HCT116 (cell line): Measurements from ENCODE around the gene KIRREL2. TPM values are rescaled to one million over a fixed set of nuclear protein-coding genes. Genes with fewer than 3 reads are reported as not detected.

Source experiments
- ATAC-seq: fragments of 200-7000 bp; cut with Tn5 transposase; 2 replicates; pipeline ENCODE4 v1.9.1; 2020; ENCODE audit warnings: mild to moderate bottlenecking, moderate library complexity
- BruUV-seq: library from RNA; stranded (reverse); fragments of 400-500 nt; replicated peaks from 2 replicates; lab custom pipeline; 2021; lab: Mats Ljungman, UMichigan
- CTCF ChIA-PET: fragments of 300-600 bp; sonication (Branson Sonifier 250); formaldehyde crosslinking; loops from one replicate; lab custom pipeline; 2021; ENCODE audit warnings: antibody characterized with exemption; lab: Charles Lee
- POLR2A ChIA-PET: fragments of 300-600, 350-600 bp; sonication (Branson Sonifier 250); formaldehyde crosslinking; loops from one replicate; lab custom pipeline; 2021; ENCODE audit warnings: antibody characterized with exemption; lab: Charles Lee
- RAD21 ChIA-PET, 2 experiments: fragments of 300-600 bp; sonication (Branson Sonifier 250); formaldehyde crosslinking; loops; one replicate each; lab custom pipeline; 2023; ENCODE audit warnings: low total read pairs in 2 of 2; ENCODE audit not compliant: uncharacterized antibody in 2 of 2, unreplicated experiment in 2 of 2, low non-redundant PET in 1 of 2; lab: Charles Lee
- DNase-seq: peaks from one replicate; pipeline ENCODE4 v3.0.0-alpha.2; 2010; ENCODE audit warnings: low read depth, low spot score
- H2AFZ ChIP-seq: fragments of 200-600 bp; shearing (Covaris generic), sonication (generic); 2 replicates; pipeline ENCODE4 v1.6.1; 2017; ENCODE audit warnings: low read depth, mixed run types, mixed read lengths, antibody characterized with exemption, low read length; ENCODE audit not compliant: poor library complexity, severe bottlenecking
- H3K27ac ChIP-seq: 2 replicates; pipeline ENCODE4 v1.5.1; 2012; ENCODE audit warnings: low read depth, low read length
- H3K27me3 ChIP-seq: fragments of 200-600 bp; sonication (generic); 2 replicates; pipeline ENCODE4 v1.6.1; 2016; ENCODE audit warnings: mixed run types, low read length, mixed read lengths; ENCODE audit not compliant: insufficient read depth
- H3K36me3 ChIP-seq, 2 experiments: fragments of 200-500 bp in 1 of 2; fragments of 200-600 bp in 1 of 2; sonication (Bioruptor generic) in 1 of 2; sonication (generic) in 1 of 2; 2 replicates each; pipeline versions ENCODE4 v1.5.1 to v1.6.1; 2014 to 2016; ENCODE audit warnings: low read length in 2 of 2, inconsistent platforms in 1 of 2, mixed read lengths in 1 of 2, mixed run types in 1 of 2; ENCODE audit not compliant: insufficient read depth in 2 of 2, control insufficient read depth in 1 of 2
- H3K4me1 ChIP-seq, 2 experiments: fragments of 200-600 bp in 1 of 2; sonication (generic) in 1 of 2; 2 replicates each; pipeline versions ENCODE4 v1.5.1 to v1.6.1; 2012 to 2017; ENCODE audit warnings: low read length in 2 of 2, inconsistent platforms in 1 of 2, mild to moderate bottlenecking in 1 of 2, mixed read lengths in 1 of 2, mixed run types in 1 of 2, moderate library complexity in 1 of 2; ENCODE audit not compliant: insufficient read depth in 2 of 2, control insufficient read depth in 1 of 2
- H3K4me2 ChIP-seq: fragments of 200-600 bp; sonication (generic); 2 replicates; pipeline ENCODE4 v1.6.1; 2017; ENCODE audit warnings: mixed run types, low read length, mixed read lengths
- H3K4me3 ChIP-seq, 2 experiments: fragments of 200-600 bp in 1 of 2; sonication (generic) in 1 of 2; replicated peaks in 1 of 2; 2 replicates each; pipeline ENCODE4 v1.5.1; 2011 to 2016; ENCODE audit warnings: low read length in 2 of 2, control low read depth in 1 of 2, low read depth in 1 of 2, mild to moderate bottlenecking in 1 of 2, mixed read lengths in 1 of 2, mixed run types in 1 of 2
- H3K79me2 ChIP-seq: fragments of 200-600 bp; sonication (generic); 2 replicates; pipeline ENCODE4 v1.6.1; 2017; ENCODE audit warnings: mild to moderate bottlenecking, mixed run types, low read length, moderate library complexity, mixed read lengths; ENCODE audit not compliant: insufficient read depth
- H3K9ac ChIP-seq: fragments of 200-600 bp; sonication (generic); 2 replicates; pipeline ENCODE4 v1.6.1; 2016; ENCODE audit warnings: low read length, mixed read lengths
- H3K9me2 ChIP-seq: fragments of 200-600 bp; sonication (generic), shearing (Covaris generic); 2 replicates; pipeline ENCODE4 v1.6.1; 2017; ENCODE audit warnings: mixed run types, mild to moderate bottlenecking, moderate library complexity; ENCODE audit not compliant: insufficient read depth
- H3K9me3 ChIP-seq, 2 experiments: fragments of 200-500 bp in 1 of 2; fragments of 200-600 bp in 1 of 2; sonication (Bioruptor generic) in 1 of 2; sonication (generic) in 1 of 2; 2 replicates each; pipeline ENCODE4 v1.6.1; 2014 to 2017; ENCODE audit warnings: low read length in 2 of 2, mixed read lengths in 2 of 2, inconsistent platforms in 1 of 2, low read depth in 1 of 2, mild to moderate bottlenecking in 1 of 2, mixed run types in 1 of 2, moderate library complexity in 1 of 2; ENCODE audit not compliant: control insufficient read depth in 1 of 2, insufficient read depth in 1 of 2
- H4K20me1 ChIP-seq: fragments of 200-600 bp; sonication (generic), shearing (Covaris generic); 2 replicates; pipeline ENCODE4 v1.6.1; 2017; ENCODE audit warnings: mixed run types, mild to moderate bottlenecking, moderate library complexity; ENCODE audit not compliant: insufficient read depth
- ATF3 ChIP-seq: IDR thresholded peaks from 2 replicates; pipeline ENCODE4 v1.6.1; 2012
- CBX3 ChIP-seq: IDR thresholded peaks from 2 replicates; pipeline ENCODE4 v1.6.1; 2012; ENCODE audit warnings: low read depth
- CEBPB ChIP-seq: IDR thresholded peaks from 2 replicates; pipeline ENCODE4 v1.6.1; 2012; ENCODE audit warnings: low read depth
- CTCF ChIP-seq, 3 experiments: fragments of 200-600 bp in 1 of 3; sonication (generic) in 1 of 3; IDR thresholded peaks in 2 of 3; conservative IDR thresholded peaks in 1 of 3; 2 replicates each; pipeline ENCODE4 v1.5.1; 2012 to 2017; ENCODE audit warnings: low read depth in 2 of 3, low read length in 2 of 3, antibody characterized with exemption in 1 of 3, borderline replicate concordance in 1 of 3, control low read depth in 1 of 3, mild to moderate bottlenecking in 1 of 3, mixed read lengths in 1 of 3, mixed run types in 1 of 3, moderate library complexity in 1 of 3; ENCODE audit not compliant: insufficient read depth in 1 of 3
- EGR1 ChIP-seq: IDR thresholded peaks from 2 replicates; pipeline ENCODE4 v1.6.1; 2012; ENCODE audit warnings: low read depth
- ELF1 ChIP-seq: IDR thresholded peaks from 2 replicates; pipeline ENCODE4 v1.6.1; 2012; ENCODE audit warnings: low read depth, borderline replicate concordance
- EZH2 ChIP-seq: fragments of 200-600 bp; sonication (generic); IDR thresholded peaks from 2 replicates; pipeline ENCODE4 v1.6.1; 2017; ENCODE audit warnings: antibody characterized with exemption, mixed run types
- FOSL1 ChIP-seq: IDR thresholded peaks from 2 replicates; pipeline ENCODE4 v1.6.1; 2012; ENCODE audit warnings: low read depth
- JUND ChIP-seq: IDR thresholded peaks from 2 replicates; pipeline ENCODE4 v1.6.1; 2012
- MAX ChIP-seq: IDR thresholded peaks from 2 replicates; pipeline ENCODE4 v1.6.1; 2012
- POLR2A ChIP-seq: IDR thresholded peaks from 2 replicates; pipeline ENCODE4 v1.7.0; 2011; ENCODE audit warnings: borderline replicate concordance; ENCODE audit not compliant: insufficient read depth, insufficient read length; ENCODE audit errors: extremely low read depth
- RAD21 ChIP-seq: IDR thresholded peaks from 2 replicates; pipeline ENCODE4 v1.6.1; 2012; ENCODE audit warnings: low read depth, mild to moderate bottlenecking
- SIN3A ChIP-seq: IDR thresholded peaks from 2 replicates; pipeline ENCODE4 v1.6.1; 2012; ENCODE audit warnings: low read depth
- SRF ChIP-seq: IDR thresholded peaks from 2 replicates; pipeline ENCODE4 v1.6.1; 2012; ENCODE audit warnings: low read depth
- TCF7L2 ChIP-seq: IDR thresholded peaks from 2 replicates; pipeline ENCODE4 v1.7.0; 2011; ENCODE audit warnings: borderline replicate concordance, inconsistent platforms; ENCODE audit not compliant: insufficient read depth, insufficient read length; ENCODE audit errors: extremely low read depth
- YY1 ChIP-seq: IDR thresholded peaks from 2 replicates; pipeline ENCODE4 v1.6.1; 2011; ENCODE audit warnings: low read length, low read depth, moderate library complexity, mild to moderate bottlenecking; ENCODE audit not compliant: insufficient replicate concordance; ENCODE audit errors: extremely low read depth
- ZFX ChIP-seq: fragments of 450-650 bp; IDR thresholded peaks from 2 replicates; pipeline ENCODE4 v1.6.1; 2017
- ZNF274 ChIP-seq: fragments of 200-500 bp; sonication (Bioruptor generic); IDR thresholded peaks from 2 replicates; pipeline ENCODE4 v1.6.1; 2014; ENCODE audit warnings: mild to moderate bottlenecking, low read depth, low read length, inconsistent platforms
- intact Hi-C: fragments of 100-400 bp; cut with micrococcal nuclease; formaldehyde crosslinking; loops from 2 replicates; pipeline ENCODE4 v1.10.0; 2022
- total RNA-seq: library from RNA; stranded (reverse); gene quantifications from one replicate; pipeline ENCODE4 v1.2.1, GENCODE V29; 2021; ENCODE audit not compliant: unreplicated experiment

KIRREL2 gene
- total RNA-seq, 1 experiment from 2014 or later, result 1.3 TPM

GRCh38 chr19:35889370-35890112, 32.8 kb downstream of the KIRREL2 start:
- ChIA-PET POLR2A (no interaction called here), CTCF (interaction anchor here (1.4 kb wide), 1 partner anchor 43 kb away, joined by 3 read pairs; no protein-coding TSS in a partner anchor)

More at GRCh38 chr19:35889370-35890112, 32.8 kb downstream of the KIRREL2 start:
- ATAC-seq, result peak; percentile 34; the same call in 1 of the 2 replicates
- no peak overlapping the region for H3K9ac ChIP-seq
- peaks cover 24 to 40% of the 10 kb centered on the region in 2 experiments; a peak in 3 of 4 replicates for H3K36me3 ChIP-seq
- no TSS peak for BruUV-seq
- no peaks in the 10 kb centered on the region for H3K9me2 ChIP-seq
- H2AFZ ChIP-seq, result no peak overlapping the region
- RAD21 ChIA-PET, result no interaction called here
- no peak overlapping the region for H3K4me2 ChIP-seq
- intact Hi-C loops, result loop anchor here (10.0 kb wide), 1 partner anchor 165 kb away; the partner anchor contains the start of genes THAP8 and WDR62
- H3K4me3 ChIP-seq, result no peak overlapping the region
- no peaks in the 10 kb centered on the region for H3K9me3 ChIP-seq
- DNase-seq, result no peak
- no peaks in the 10 kb centered on the region for H3K4me1 ChIP-seq
- no peak overlapping the region for H3K27ac ChIP-seq
- no peaks in the 10 kb centered on the region for H4K20me1 ChIP-seq
- TF ChIP-seq EZH2 (no peak), ZNF274 (no peak), ATF3 (no peak), FOSL1 (no peak), JUND (no peak), SRF (no peak), MAX (no peak), TCF7L2 (no peak), ZFX (no peak), POLR2A (no peak), SIN3A (no peak), ELF1 (no peak), RAD21 (no peak), EGR1 (no peak), CEBPB (no peak), CTCF (IDR thresholded peaks at IDR 0.05 in 2 of 3, conservative IDR thresholded peaks at IDR 0.05 in 1 of 3; ENCODE audit: borderline replicate concordance in 1 of 3, insufficient read depth in 1 of 3, low read depth in 2 of 3, low read length in 2 of 3) (no peak), CBX3 (no peak), YY1 (no peak)
- H3K79me2 ChIP-seq, result no peaks in the 10 kb centered on the region
- no peaks in the 10 kb centered on the region for H3K27me3 ChIP-seq
